ENCODE results near the gene MDP1.
A peak's percentile ranks its signal among the peaks of the same experiment; 100 is the strongest.

The MDP1 gene

GRCh38 chr14:24258119-24258518 is 42.3 kb upstream of the MDP1 start:
- no peak for TF ChIP-seq CTCF (conservative IDR thresholded peaks at IDR 0.05; ENCODE audit: low read depth)
- ChIA-PET CTCF (interaction anchor here (0.8 to 0.9 kb wide), 2 partner anchors 15 to 50 kb away, joined by 3 read pairs; partner anchors contain the start of gene CIDEB), POLR2A (ENCODE audit: low non-redundant PET) (interaction anchor here (0.5 to 0.6 kb wide), 2 partner anchors 10 to 69 kb away, joined by 3 to 6 read pairs; no protein-coding TSS in a partner anchor)
- H3K27ac ChIP-seq = peak overlapping the region; percentile 96
- DNase-seq (ENCODE audit: low spot score) = no peak

GRCh38 chr14:24256960-24257359 is 41.1 kb upstream of the MDP1 start:
- peak overlapping the region; percentile 57 for H3K27ac ChIP-seq
- TF ChIP-seq CTCF (conservative IDR thresholded peaks at IDR 0.05; ENCODE audit: low read depth) = no peak
- no peak for DNase-seq (ENCODE audit: low spot score)
- CTCF ChIA-PET = interaction anchor here (0.6 kb wide), 1 partner anchor 52 kb away, joined by 3 read pairs; no protein-coding TSS in a partner anchor
- POLR2A ChIA-PET (ENCODE audit: low non-redundant PET) = no interaction called here

GRCh38 chr14:24255931-24256711 is 40.3 kb upstream of the MDP1 start:
- TF ChIP-seq CTCF (conservative IDR thresholded peaks at IDR 0.05; ENCODE audit: low read depth) = no peak
- DNase-seq (ENCODE audit: low spot score) = no peak
- H3K27ac ChIP-seq = peak overlapping the region; percentile 57
- ChIA-PET POLR2A (ENCODE audit: low non-redundant PET) (no interaction called here), CTCF (interaction anchor here (0.6 kb wide), 1 partner anchor 52 kb away, joined by 3 read pairs; no protein-coding TSS in a partner anchor)

GRCh38 chr14:24255438-24255837 is 39.6 kb upstream of the MDP1 start:
- H3K27ac ChIP-seq = peak overlapping the region; percentile 57; the same call in 1 of the 2 replicates
- no peak for DNase-seq (ENCODE audit: low spot score)
- no peak for TF ChIP-seq CTCF (conservative IDR thresholded peaks at IDR 0.05; ENCODE audit: low read depth)
- ChIA-PET CTCF (no interaction called here), POLR2A (ENCODE audit: low non-redundant PET) (no interaction called here)

- no peak for TF ChIP-seq CTCF (conservative IDR thresholded peaks at IDR 0.05; ENCODE audit: low read depth)
- peak overlapping the region; percentile 57 for H3K27ac ChIP-seq
- DNase-seq (ENCODE audit: low spot score) = no peak
- ChIA-PET POLR2A (ENCODE audit: low non-redundant PET) (no interaction called here), CTCF (no interaction called here)
These were observed 38.9 kb upstream of the MDP1 start for GRCh38 chr14:24254630-24255392.

GRCh38 chr14:24253936-24254335 is 38.1 kb upstream of the MDP1 start:
- H3K27ac ChIP-seq = peak overlapping the region; percentile 57
- POLR2A ChIA-PET (ENCODE audit: low non-redundant PET) = no interaction called here
- CTCF ChIA-PET = no interaction called here
- TF ChIP-seq CTCF (conservative IDR thresholded peaks at IDR 0.05; ENCODE audit: low read depth) = no peak
- no peak for DNase-seq (ENCODE audit: low spot score)

Data from RWPE1 (cell line).